CD4-positive, alpha-beta T cell treated with Interleukin-12 subunit alpha and Interleukin-12 subunit beta, for 1 hour (primary cell): ENCODE results near the gene PACRG.
"Not testable (repeated sequence)": the region's sequence is repeated elsewhere in the genome, so short reads cannot be mapped to it uniquely, and the experiment has no call there.

Source experiments
- DNase-seq: peaks from one replicate; pipeline ENCODE4 v3.0.0-alpha.2; 2020

PACRG gene

GRCh38 chr6:162957062-162957461 lies 229.3 kb downstream of the PACRG start:
- DNase-seq = no peak

GRCh38 chr6:162960679-162961457 lies 233.1 kb downstream of the PACRG start:
- DNase-seq = no peak

GRCh38 chr6:162962093-162962492 lies 234.3 kb downstream of the PACRG start:
- DNase-seq = no peak

GRCh38 chr6:162963861-162964260 lies 236.1 kb downstream of the PACRG start:
- DNase-seq = no peak

GRCh38 chr6:162964488-162965140 lies 236.8 kb downstream of the PACRG start:
- DNase-seq = no peak

- DNase-seq = no peak
These were observed 237.6 kb downstream of the PACRG start for GRCh38 chr6:162965366-162965765.

- DNase-seq = no peak
These were observed 242.5 kb downstream of the PACRG start for GRCh38 chr6:162970246-162970645.

GRCh38 chr6:162971356-162971755 lies 243.6 kb downstream of the PACRG start:
- no peak for DNase-seq

GRCh38 chr6:162973151-162973872 lies 245.5 kb downstream of the PACRG start:
- DNase-seq = no peak

GRCh38 chr6:162973980-162974379 lies 246.2 kb downstream of the PACRG start:
- DNase-seq = no peak

GRCh38 chr6:162974685-162975084 lies 246.9 kb downstream of the PACRG start:
- no peak for DNase-seq

- no peak for DNase-seq
These were observed 248.4 kb downstream of the PACRG start for GRCh38 chr6:162976141-162976540.

GRCh38 chr6:162983234-162983633 lies 255.5 kb downstream of the PACRG start:
- not testable (repeated sequence) for DNase-seq

- no peak for DNase-seq
These were observed 271.0 kb downstream of the PACRG start for GRCh38 chr6:162998777-162999176.

- no peak for DNase-seq
These were observed 272.0 kb downstream of the PACRG start for GRCh38 chr6:162999575-163000285.

GRCh38 chr6:163001330-163001729 lies 273.6 kb downstream of the PACRG start:
- DNase-seq = no peak

- DNase-seq = no peak
These were observed 280.4 kb downstream of the PACRG start for GRCh38 chr6:163008186-163008585.

GRCh38 chr6:163008626-163009025 lies 280.9 kb downstream of the PACRG start:
- no peak for DNase-seq

GRCh38 chr6:163010145-163010544 lies 282.4 kb downstream of the PACRG start:
- no peak for DNase-seq

GRCh38 chr6:163014736-163015135 lies 287.0 kb downstream of the PACRG start:
- no peak for DNase-seq

- DNase-seq = no peak
These were observed 290.0 kb downstream of the PACRG start for GRCh38 chr6:163017801-163018200.

- no peak for DNase-seq
These were observed 292.2 kb downstream of the PACRG start for GRCh38 chr6:163019926-163020325.

GRCh38 chr6:163021054-163021453 lies 293.3 kb downstream of the PACRG start:
- no peak for DNase-seq
